ENCODE data around the gene NELFA.
"Not testable (repeated sequence)": the region's sequence is repeated elsewhere in the genome, so short reads cannot be mapped to it uniquely, and the experiment has no call there.

The NELFA gene

GRCh38 chr4:2041239-2042130 is 32.7 kb upstream of the NELFA start:
- DNase-seq (ENCODE audit: insufficient read length, low spot score), result peak; percentile 96
- FAIRE-seq, result peak; percentile 35

- FAIRE-seq (no peak), DNase-seq (ENCODE audit: insufficient read length, low spot score) (no peak)
Observed at GRCh38 chr4:2040391-2041238, 31.8 kb upstream of the NELFA start.

DNA sequence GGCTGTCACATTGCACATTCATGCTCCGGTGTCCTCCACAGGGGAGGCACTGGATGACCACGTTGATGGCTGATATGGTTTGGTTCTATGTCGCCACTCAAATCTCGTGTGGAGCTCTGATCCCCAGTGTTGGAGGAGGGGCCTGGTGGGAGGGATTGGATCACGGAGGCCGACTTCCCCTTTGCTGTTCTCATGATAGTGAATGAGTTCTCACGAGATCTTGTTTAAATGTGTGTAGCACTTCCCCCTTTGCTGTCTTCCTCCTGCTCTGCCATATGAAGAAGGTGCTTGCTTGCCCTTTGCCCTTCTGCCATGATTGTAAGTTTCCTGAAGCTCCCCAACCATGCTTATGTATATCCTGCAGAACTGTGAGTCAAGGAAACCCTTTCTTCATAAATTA is 28.1 kb upstream of the NELFA start:
- no peak for DNase-seq (ENCODE audit: insufficient read length, low spot score)
- no peak for FAIRE-seq

- FAIRE-seq (no peak), DNase-seq (ENCODE audit: insufficient read length, low spot score) (no peak)
Observed at GRCh38 chr4:2036327-2036726, 27.6 kb upstream of the NELFA start.

DNA sequence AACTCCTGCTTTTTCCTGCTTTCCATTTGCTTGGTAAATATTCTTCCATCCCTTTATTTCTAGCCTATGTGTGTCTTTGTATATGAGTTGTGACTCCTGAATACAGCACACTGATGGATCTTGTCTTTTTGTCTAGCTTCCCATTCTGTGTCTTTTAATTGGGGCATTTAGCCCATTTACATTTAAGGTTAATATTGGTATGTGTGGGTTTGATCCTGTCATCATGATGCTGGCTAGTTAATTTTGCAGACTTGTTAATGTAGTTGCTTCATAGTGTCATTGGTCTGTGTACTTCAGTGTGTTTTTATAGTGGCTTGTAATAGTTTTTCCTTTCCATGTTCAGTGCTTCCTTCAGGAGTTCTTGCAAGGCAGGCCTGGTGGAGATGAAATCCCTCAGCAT is 22.4 kb upstream of the NELFA start:
- not testable (repeated sequence) for FAIRE-seq; DNase-seq (ENCODE audit: insufficient read length, low spot score)

DNA sequence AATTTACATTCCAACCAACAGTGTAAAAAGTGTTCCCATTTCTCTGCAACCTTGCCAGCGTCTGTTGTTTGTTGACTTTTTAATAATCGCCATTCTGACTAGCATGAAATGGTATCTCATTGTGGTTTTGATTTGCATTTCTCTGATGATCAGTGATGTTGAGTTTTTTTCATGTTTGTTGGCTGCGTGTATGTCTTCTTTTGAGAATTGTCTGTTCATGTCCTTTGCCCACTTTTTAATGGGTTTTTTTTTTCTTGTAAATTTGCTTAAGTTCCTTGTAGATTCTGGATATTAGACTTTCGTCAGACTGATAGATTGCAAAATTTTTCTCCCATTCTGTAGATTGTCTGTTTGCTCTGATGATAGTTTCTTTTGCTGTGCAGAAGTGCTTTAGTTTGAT is 18.3 kb upstream of the NELFA start:
- FAIRE-seq; DNase-seq (ENCODE audit: insufficient read length, low spot score): not testable (repeated sequence)

- FAIRE-seq, result no peak
- no peak for DNase-seq (ENCODE audit: insufficient read length, low spot score)
Observed at GRCh38 chr4:2025817-2026216, 17.0 kb upstream of the NELFA start.

GRCh38 chr4:2024683-2025082 is 15.9 kb upstream of the NELFA start:
- FAIRE-seq, result no peak
- no peak for DNase-seq (ENCODE audit: insufficient read length, low spot score)

DNA sequence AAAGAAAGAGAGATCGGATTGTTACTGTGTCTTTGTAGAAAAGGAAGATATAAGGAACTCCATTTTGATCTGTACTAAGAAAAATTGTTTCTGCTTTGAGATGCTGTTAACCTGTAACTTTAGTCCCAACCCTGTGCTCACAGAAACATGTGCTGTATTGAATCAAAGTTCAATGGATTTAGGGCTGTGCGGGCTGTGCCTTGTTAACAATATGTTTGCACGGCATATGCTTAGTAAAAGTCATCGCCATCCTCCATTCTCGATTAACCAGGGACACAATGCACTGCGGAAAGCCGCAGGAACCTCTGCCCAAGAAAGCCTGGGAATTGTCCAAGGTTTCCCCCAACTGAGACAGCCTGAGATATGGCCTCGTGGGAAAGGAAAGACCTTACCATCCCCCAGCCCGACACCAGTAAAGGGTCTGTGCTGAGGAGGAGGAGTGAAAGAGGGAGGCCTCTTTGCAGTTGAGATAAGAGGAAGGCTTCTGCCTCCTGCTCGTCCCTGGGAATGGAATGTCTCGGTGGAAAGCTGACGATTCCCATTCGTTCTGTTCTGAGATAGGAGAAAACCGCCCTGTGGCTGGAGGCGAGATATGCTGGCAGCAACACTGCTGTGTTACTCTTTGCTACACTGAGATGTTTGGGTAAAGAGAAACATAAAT is 12.7 kb upstream of the NELFA start:
- not testable (repeated sequence) for DNase-seq (ENCODE audit: insufficient read length, low spot score); FAIRE-seq

GRCh38 chr4:2015008-2015407 is 6.2 kb upstream of the NELFA start:
- no peak for DNase-seq (ENCODE audit: insufficient read length, low spot score)
- no peak for FAIRE-seq

DNA sequence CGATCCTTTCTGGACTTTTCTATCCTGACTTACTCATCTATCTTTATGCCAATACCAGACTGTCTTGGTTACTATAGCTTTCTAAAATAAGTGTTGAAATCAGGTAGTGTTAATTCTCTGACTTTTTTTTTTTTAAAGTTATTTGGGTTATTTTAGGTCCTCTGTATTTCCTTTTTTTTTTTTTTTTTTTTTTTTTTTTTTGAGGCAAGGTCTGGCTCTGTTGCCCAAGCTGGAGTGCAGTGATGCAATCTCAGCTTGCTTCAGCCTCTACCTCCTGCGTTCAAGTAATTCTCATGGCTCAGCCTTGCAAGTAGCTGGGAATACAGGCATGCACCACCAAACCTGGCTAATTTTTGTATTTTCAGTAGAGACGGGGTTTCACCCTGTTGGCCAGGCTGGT is 2.8 kb upstream of the NELFA start:
- DNase-seq (ENCODE audit: insufficient read length, low spot score), result no peak
- FAIRE-seq, result no peak

DNA sequence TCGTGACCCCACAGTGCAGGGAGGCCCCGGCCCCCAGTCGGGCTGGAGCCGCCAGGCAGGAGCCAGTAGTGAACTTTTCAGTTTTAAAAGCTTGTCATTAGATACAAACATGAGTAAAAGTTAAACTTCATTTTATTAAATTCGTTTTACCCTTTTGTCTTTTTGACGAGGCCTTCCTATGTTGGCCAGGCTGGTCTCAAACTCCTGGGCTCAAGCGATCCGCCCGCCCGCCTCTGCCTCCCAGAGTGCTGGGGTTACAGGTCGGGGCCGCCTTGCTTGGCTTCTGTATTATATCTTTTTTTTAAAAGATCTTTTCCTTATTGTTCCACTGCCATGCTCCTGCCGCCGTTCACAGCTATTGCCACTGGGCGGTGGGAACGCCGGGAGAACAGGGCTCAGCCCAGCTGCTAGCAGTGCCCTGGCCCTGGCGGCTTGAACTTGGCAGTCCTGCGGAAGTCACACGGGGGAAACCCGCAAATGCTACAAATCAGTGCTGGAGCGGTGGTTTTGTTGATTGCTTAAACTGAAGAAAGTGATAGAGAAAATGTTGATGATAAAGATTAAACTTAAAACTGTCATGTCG is 968 bp upstream of the NELFA start:
- no peak for DNase-seq (ENCODE audit: insufficient read length, low spot score)
- FAIRE-seq, result peak; percentile 26

DNA sequence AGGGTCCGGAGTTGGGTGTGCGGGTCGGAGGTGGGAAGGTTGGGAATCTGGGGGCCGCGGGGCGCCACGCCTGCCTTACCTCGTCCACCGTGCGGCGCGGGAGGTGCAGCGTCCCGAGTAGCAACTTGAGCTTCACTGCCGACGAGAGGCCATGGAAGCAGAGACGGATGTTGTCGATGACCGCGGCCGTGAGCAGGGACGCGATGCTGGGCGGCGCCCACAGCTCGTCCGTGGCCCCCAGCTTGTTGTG is 178 bp downstream of the NELFA start:
- FAIRE-seq (no peak), DNase-seq (ENCODE audit: insufficient read length, low spot score) (no peak)

DNA sequence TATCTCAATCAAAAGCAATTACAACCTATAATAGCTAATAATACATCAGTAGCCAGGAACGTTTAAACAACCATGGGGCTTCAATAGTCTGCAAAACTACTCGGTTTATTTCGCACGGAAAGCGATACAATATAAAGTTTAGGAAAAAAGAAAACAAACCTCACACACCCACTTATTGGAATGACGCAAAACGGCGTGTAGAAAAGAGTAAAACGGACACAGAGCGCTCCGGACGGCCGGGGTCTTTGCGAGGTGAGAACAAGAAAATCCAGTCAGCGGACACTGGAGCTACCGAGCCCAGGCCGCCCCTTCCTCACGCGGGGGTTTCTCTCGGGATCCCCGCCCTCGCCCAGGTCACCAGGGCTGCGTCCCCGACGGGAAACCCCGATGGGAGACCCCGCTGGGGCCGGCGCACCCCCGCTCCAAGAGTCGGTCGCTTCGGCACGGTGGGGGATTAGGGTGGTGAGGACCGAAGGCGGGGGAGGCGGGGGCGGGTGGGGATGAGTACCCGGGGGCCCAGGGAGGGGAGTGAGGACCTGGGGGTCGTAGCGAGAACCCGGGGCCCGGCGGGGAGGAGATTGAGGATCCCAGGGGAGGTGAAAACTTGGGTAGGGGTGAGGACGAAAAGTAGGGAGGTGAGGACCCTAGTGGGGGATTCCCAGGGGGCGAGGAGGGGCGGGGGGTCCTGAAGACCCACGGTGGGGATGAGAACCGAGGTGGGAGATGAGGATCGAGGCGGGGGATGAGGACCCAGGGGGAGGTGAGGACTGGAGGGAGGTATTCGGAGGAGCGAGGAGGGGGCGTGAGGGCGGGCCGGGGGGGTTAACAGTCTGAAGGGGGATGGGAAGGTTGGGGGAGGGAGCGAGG is 737 bp downstream of the NELFA start:
- DNase-seq (ENCODE audit: insufficient read length, low spot score) (no peak), FAIRE-seq (no peak)

- DNase-seq (ENCODE audit: insufficient read length, low spot score) (no peak), FAIRE-seq (no peak)
Observed at GRCh38 chr4:2006956-2007653, 1.7 kb downstream of the NELFA start.

DNA sequence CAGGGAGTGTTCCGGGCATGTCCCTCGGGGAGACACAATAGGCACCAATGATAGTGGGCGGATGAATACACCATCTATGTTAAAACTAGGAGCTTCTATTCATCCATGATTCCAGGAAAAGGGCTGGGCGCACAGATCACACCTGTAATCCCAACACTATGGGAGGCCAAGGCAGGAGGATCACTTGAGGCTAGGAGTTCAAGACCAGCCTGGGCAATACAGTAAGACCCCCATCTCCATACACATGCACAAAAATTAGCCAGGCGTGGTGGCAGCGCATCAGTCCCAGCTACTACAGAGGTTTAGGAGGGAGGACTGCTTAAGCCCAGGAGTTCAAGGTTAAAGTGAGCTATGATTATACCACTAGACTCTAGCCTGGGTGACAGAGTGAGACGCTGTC is 2.4 kb downstream of the NELFA start:
- no peak for DNase-seq (ENCODE audit: insufficient read length, low spot score)
- no peak for FAIRE-seq

GRCh38 chr4:2003361-2003760 is 5.4 kb downstream of the NELFA start:
- not testable (repeated sequence) for FAIRE-seq; DNase-seq (ENCODE audit: insufficient read length, low spot score)

DNA sequence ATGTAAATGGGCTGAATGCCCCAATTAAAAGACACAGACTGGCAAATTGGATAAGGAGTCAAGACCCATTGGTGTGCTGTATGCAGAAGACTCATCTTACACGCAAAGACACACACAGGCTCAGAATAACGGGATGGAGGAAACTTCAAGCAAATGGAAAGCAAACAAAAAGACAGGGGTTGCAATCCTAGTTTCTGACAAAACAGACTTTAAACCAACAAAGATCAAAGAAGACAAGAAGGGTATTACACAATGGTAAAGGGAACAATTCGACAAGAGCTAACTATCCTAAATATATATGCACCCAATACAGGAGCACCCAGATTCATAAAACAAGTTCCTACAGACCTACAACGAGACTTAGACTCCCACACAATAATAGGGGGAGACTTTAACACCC is 9.5 kb downstream of the NELFA start:
- FAIRE-seq; DNase-seq (ENCODE audit: insufficient read length, low spot score): not testable (repeated sequence)

DNA sequence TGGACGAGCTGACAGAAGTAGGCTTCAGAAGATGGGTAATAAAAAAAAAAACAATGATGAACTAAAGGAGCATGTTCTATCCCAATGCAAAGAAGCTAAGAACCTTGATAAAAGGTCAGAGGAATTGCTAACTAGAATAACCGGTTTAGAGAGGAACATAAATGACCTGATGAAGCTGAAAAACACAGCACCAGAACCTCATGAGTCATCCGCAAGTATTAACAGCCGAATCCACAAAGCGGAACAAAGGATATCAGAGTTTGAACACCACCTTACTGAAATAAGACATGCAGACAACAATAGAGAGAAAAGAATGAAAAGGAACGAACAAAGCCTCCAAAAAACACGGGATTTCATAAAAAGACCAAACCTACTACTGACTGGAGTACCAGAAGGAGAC is 10.5 kb downstream of the NELFA start:
- FAIRE-seq (no peak), DNase-seq (ENCODE audit: insufficient read length, low spot score) (no peak)

DNA sequence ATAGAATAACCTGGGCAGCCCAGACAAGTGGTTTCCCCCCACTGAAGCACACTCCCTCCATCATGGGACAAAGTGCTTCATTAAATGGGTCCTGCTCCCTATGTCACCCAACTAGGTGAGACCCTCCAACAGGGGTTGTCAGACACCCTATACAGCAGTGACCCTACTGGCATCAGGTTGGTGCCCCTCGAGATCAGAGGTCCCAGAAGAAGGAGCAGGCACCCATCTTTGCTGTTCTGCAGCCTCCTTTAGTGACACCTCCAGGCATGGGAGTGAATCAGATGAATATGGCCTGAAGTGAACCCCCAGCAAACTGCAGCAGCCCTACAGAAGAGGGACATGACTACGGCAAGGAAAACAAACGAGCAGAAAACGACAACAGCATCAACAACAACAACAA is 11.1 kb downstream of the NELFA start:
- no peak for FAIRE-seq
- no peak for DNase-seq (ENCODE audit: insufficient read length, low spot score)
